H1 (cell line): Measurements from ENCODE around the gene SOX8. TPM values are rescaled to one million over a fixed set of nuclear protein-coding genes. Genes with fewer than 3 reads are reported as not detected.
A peak's percentile ranks its signal among the peaks of the same experiment; 100 is the strongest.

Experiments
- CTCF ChIA-PET: fragments of 300-600 bp; sonication (Branson Sonifier 250); formaldehyde crosslinking; loops from one replicate; lab custom pipeline; 2021; ENCODE audit not compliant: partially characterized antibody; lab: Charles Lee
- POLR2A ChIA-PET: fragments of 300-600 bp; sonication (Branson Sonifier 250); formaldehyde crosslinking; loops from one replicate; lab custom pipeline; 2021; ENCODE audit warnings: inconsistent platforms; ENCODE audit not compliant: partially characterized antibody; lab: Charles Lee
- DNase-seq, 2 experiments: peaks; one replicate each; pipeline versions ENCODE4 v3.0.0 to v3.0.0-alpha.2; 2010 to 2022; ENCODE audit warnings: low spot score in 2 of 2, low read depth in 1 of 2, mixed read lengths in 1 of 2
- FAIRE-seq: peaks from 2 replicates; lab custom pipeline; 2011; peaks lifted over from hg19 to GRCh38; lab: Jason Lieb, UNC
- H2AFZ ChIP-seq: 2 replicates; pipeline ENCODE4 v1.8.1; 2012; ENCODE audit warnings: low read length, inconsistent platforms
- H2AK5ac ChIP-seq: 2 replicates; pipeline ENCODE4 v1.6.1; 2013; ENCODE audit warnings: low read depth, low read length
- H2BK120ac ChIP-seq: replicated peaks from 2 replicates; pipeline ENCODE3; 2013; ENCODE audit warnings: low read depth, low read length, inconsistent platforms
- H2BK12ac ChIP-seq: 2 replicates; pipeline ENCODE4 v1.6.1; 2013; ENCODE audit warnings: low read depth, low read length
- H2BK15ac ChIP-seq: 2 replicates; pipeline ENCODE4 v1.6.1; 2013; ENCODE audit warnings: low read length
- H2BK20ac ChIP-seq: 2 replicates; pipeline ENCODE4 v1.6.1; 2013; ENCODE audit warnings: low read length
- H2BK5ac ChIP-seq: 2 replicates; pipeline ENCODE4 v1.6.1; 2013; ENCODE audit warnings: low read depth, low read length
- H3K14ac ChIP-seq: 2 replicates; pipeline ENCODE4 v1.6.1; 2013; ENCODE audit warnings: inconsistent platforms; ENCODE audit not compliant: insufficient read length
- H3K18ac ChIP-seq: 2 replicates; pipeline ENCODE4 v1.6.1; 2013; ENCODE audit warnings: low read length; ENCODE audit errors: extremely low read depth
- H3K23ac ChIP-seq: 2 replicates; pipeline ENCODE4 v1.6.1; 2013; ENCODE audit warnings: inconsistent platforms; ENCODE audit not compliant: insufficient read length
- H3K23me2 ChIP-seq: 2 replicates; pipeline ENCODE4 v1.6.1; 2013; ENCODE audit warnings: low read depth, low read length
- H3K27ac ChIP-seq: 2 replicates; pipeline ENCODE4 v1.6.1; 2011; ENCODE audit warnings: low read depth, low read length, inconsistent platforms
- H3K27me3 ChIP-seq, 4 experiments: replicated peaks in 1 of 4; 1 replicate in 1 of 4; 2 replicates in 3 of 4; pipeline versions ENCODE4 v1.6.1 to v1.8.1; 2011 to 2013; ENCODE audit warnings: low read length in 3 of 4, mild to moderate bottlenecking in 3 of 4, inconsistent platforms in 2 of 4, mixed read lengths in 2 of 4, moderate library complexity in 1 of 4; ENCODE audit not compliant: control insufficient read depth in 3 of 4, insufficient read depth in 3 of 4; ENCODE audit errors: extremely low read depth in 1 of 4
- H3K36me3 ChIP-seq, 4 experiments: 2 replicates each; pipeline versions ENCODE4 v1.6.1 to v1.8.1; 2011 to 2013; ENCODE audit warnings: mild to moderate bottlenecking in 4 of 4, low read length in 3 of 4, moderate library complexity in 2 of 4, control low read depth in 1 of 4, inconsistent platforms in 1 of 4; ENCODE audit not compliant: insufficient read depth in 4 of 4, control insufficient read depth in 2 of 4
- H3K4ac ChIP-seq: replicated peaks from 2 replicates; pipeline ENCODE3; 2013; ENCODE audit warnings: low read length, low read depth, mixed read lengths, inconsistent platforms; ENCODE audit not compliant: insufficient read length
- H3K4me1 ChIP-seq, 4 experiments: replicated peaks in 1 of 4; 1 replicate in 1 of 4; 2 replicates in 3 of 4; pipeline versions ENCODE4 v1.6.1 to v1.8.1; 2011 to 2013; ENCODE audit warnings: low read length in 3 of 4, inconsistent platforms in 2 of 4, mixed read lengths in 1 of 4; ENCODE audit not compliant: insufficient read depth in 4 of 4, control insufficient read depth in 3 of 4
- H3K4me2 ChIP-seq, 2 experiments: 2 replicates each; pipeline versions ENCODE4 v1.6.1 to v1.8.1; 2011 to 2013; ENCODE audit warnings: low read depth in 2 of 2, low read length in 2 of 2, control low read depth in 1 of 2, inconsistent platforms in 1 of 2, mild to moderate bottlenecking in 1 of 2; ENCODE audit not compliant: insufficient read depth in 1 of 2
- H3K4me3 ChIP-seq, 4 experiments: fragments of 200-600, 300-600 bp in 1 of 4; sonication (generic), shearing (Covaris generic), sonication (Bioruptor Twin) in 1 of 4; 2 replicates each; pipeline versions ENCODE4 v1.5.1 to v1.8.1; 2011 to 2016; ENCODE audit warnings: low read length in 4 of 4, low read depth in 3 of 4, control low read depth in 2 of 4, inconsistent platforms in 2 of 4, mild to moderate bottlenecking in 2 of 4, mixed read lengths in 1 of 4, moderate library complexity in 1 of 4; ENCODE audit not compliant: insufficient read depth in 2 of 4; ENCODE audit errors: extremely low read depth in 1 of 4
- H3K56ac ChIP-seq: replicated peaks from 2 replicates; pipeline ENCODE3; 2013; ENCODE audit warnings: low read depth, mild to moderate bottlenecking, mixed read lengths, low read length, inconsistent platforms; ENCODE audit not compliant: insufficient read length
- H3K79me1 ChIP-seq: 2 replicates; pipeline ENCODE4 v1.6.1; 2013; ENCODE audit warnings: low read depth, low read length, control low read depth
- H3K79me2 ChIP-seq, 2 experiments: 2 replicates each; pipeline versions ENCODE4 v1.6.1 to v1.8.1; 2012 to 2013; ENCODE audit warnings: low read length in 2 of 2, mild to moderate bottlenecking in 2 of 2, inconsistent platforms in 1 of 2; ENCODE audit not compliant: insufficient read depth in 2 of 2, control insufficient read depth in 1 of 2
- H3K9ac ChIP-seq, 4 experiments: replicated peaks in 1 of 4; 1 replicate in 1 of 4; 2 replicates in 3 of 4; pipeline versions ENCODE4 v1.6.1 to v1.8.1; 2011 to 2013; ENCODE audit warnings: low read depth in 3 of 4, low read length in 3 of 4, control low read depth in 2 of 4, mild to moderate bottlenecking in 2 of 4, moderate library complexity in 2 of 4, inconsistent platforms in 1 of 4; ENCODE audit errors: extremely low read depth in 1 of 4
- H3K9me3 ChIP-seq, 2 experiments: 2 replicates each; pipeline versions ENCODE4 v1.6.1 to v1.8.1; 2012 to 2013; ENCODE audit warnings: mild to moderate bottlenecking in 2 of 2, moderate library complexity in 2 of 2, control low read depth in 1 of 2, inconsistent platforms in 1 of 2, low read depth in 1 of 2, low read length in 1 of 2, mixed read lengths in 1 of 2; ENCODE audit not compliant: insufficient read depth in 2 of 2
- H4K20me1 ChIP-seq, 2 experiments: replicated peaks in 1 of 2; 2 replicates each; pipeline versions ENCODE3 to v1.8.1; 2011 to 2013; ENCODE audit warnings: inconsistent platforms in 2 of 2, low read length in 2 of 2, mild to moderate bottlenecking in 1 of 2; ENCODE audit not compliant: insufficient read depth in 2 of 2, control insufficient read depth in 1 of 2
- H4K5ac ChIP-seq: 2 replicates; pipeline ENCODE4 v1.6.1; 2013; ENCODE audit warnings: low read length, low read depth, mixed read lengths, inconsistent platforms; ENCODE audit not compliant: insufficient read length
- H4K8ac ChIP-seq: 2 replicates; pipeline ENCODE4 v1.8.0; 2013; ENCODE audit warnings: mild to moderate bottlenecking, moderate library complexity, low read length, inconsistent platforms; ENCODE audit not compliant: insufficient read depth; ENCODE audit errors: extremely low read depth
- H4K91ac ChIP-seq: replicated peaks from 2 replicates; pipeline ENCODE3; 2013; ENCODE audit warnings: low read length, mixed read lengths, inconsistent platforms; ENCODE audit not compliant: insufficient read length
- CTBP2 ChIP-seq: IDR thresholded peaks from 2 replicates; pipeline ENCODE4 v1.7.0; 2011; ENCODE audit warnings: borderline replicate concordance, mild to moderate bottlenecking, moderate library complexity, mixed read lengths, low read length; ENCODE audit not compliant: insufficient read depth, insufficient read length
- CTCF ChIP-seq, 3 experiments: IDR thresholded peaks; 1 replicate in 2 of 3; 2 replicates in 1 of 3; pipeline versions ENCODE4 v1.5.1 to v1.6.1; 2011; ENCODE audit warnings: low read length in 3 of 3, mild to moderate bottlenecking in 3 of 3, inconsistent platforms in 2 of 3, low read depth in 1 of 3, moderate library complexity in 1 of 3; ENCODE audit not compliant: insufficient read depth in 1 of 3; ENCODE audit errors: control extremely low read depth in 1 of 3
- SUZ12 ChIP-seq: fragments of 200-600 bp; sonication (generic); IDR thresholded peaks from 2 replicates; pipeline ENCODE4 v1.6.1; 2012; ENCODE audit warnings: mild to moderate bottlenecking, inconsistent platforms, low read length, moderate library complexity, mixed read lengths
- TBP ChIP-seq: IDR thresholded peaks from 2 replicates; pipeline ENCODE4 v1.6.1; 2011; ENCODE audit warnings: low read depth, low read length, improper control_type of control experiment
- WGBS, 2 experiments: shearing (Covaris generic) in 1 of 2; methylation state at CpG; one replicate each; pipeline versions ENCODE4 v1.1.6 to v1.1.7; 2013 to 2015; ENCODE audit warnings: low lambda C conversion rate in 2 of 2, mixed read lengths in 2 of 2, inconsistent platforms in 1 of 2, low coverage in 1 of 2, missing lambda C conversion rate in 1 of 2; ENCODE audit not compliant: insufficient replicate concordance in 2 of 2, insufficient coverage in 1 of 2, insufficient read length in 1 of 2; ENCODE audit errors: extremely low coverage in 1 of 2, missing lambda C conversion rate in 1 of 2; 5-methylcytosine and 5-hydroxymethylcytosine counted together
- polyA plus RNA-seq, 7 experiments: library from polyadenylated mRNA; depleted of rRNA in 3 of 7; stranded (reverse) in 5 of 7; unstranded in 2 of 7; fragments of >200 nt in 5 of 7; fragments of 200-250 nt in 2 of 7; gene quantifications; 1 replicate in 5 of 7; 2 replicates in 1 of 7; 4 replicates in 1 of 7; pipeline versions ENCODE4 v1.2.1 to v1.2.3, GENCODE V29; 2011 to 2013; ENCODE audit warnings: missing spikeins in 2 of 7, mixed read lengths in 2 of 7
- total RNA-seq: library from RNA; stranded (reverse); fragmentation: NEBNext Ultra II Directional; extraction: Animal tissue kit (Norgen Biotek cat#: 25700); gene quantifications from 2 replicates; pipeline ENCODE4 v1.2.1, GENCODE V29; 2021

The SOX8 gene
- total and polyA plus RNA-seq, 2 of the 8 experiments (the other 6 are each of a cell fraction or from before 2014, with no cell fraction given): 2.2 to 5.7 TPM

GRCh38 chr16:986411-986810, 4.8 kb downstream of the SOX8 start:
- H3K4me3 ChIP-seq: no peak overlapping the region

More at GRCh38 chr16:986411-986810, 4.8 kb downstream of the SOX8 start:
- Histone ChIP-seq H2BK15ac (no peak overlapping the region), H2BK20ac (no peak overlapping the region), H3K18ac (no peak overlapping the region), H2AK5ac (no peak overlapping the region), H3K27me3 (peaks cover 14 to 20% (median 17%) of the 10 kb centered on the region in 4 experiments; a peak in 6 of 7 replicates), H3K27ac (no peak overlapping the region), H4K5ac (no peak overlapping the region), H3K23me2 (no peaks in the 10 kb centered on the region; the same call in 1 of the 2 replicates), H4K91ac (no peak overlapping the region), H2BK120ac (no peak overlapping the region), H3K9ac (no peak overlapping the region), H3K56ac (no peak overlapping the region), H3K4ac (no peak overlapping the region), H4K8ac (peak overlapping the region; percentile 85; the same call in 1 of the 2 replicates), H3K9me3 (no peaks in the 10 kb centered on the region), H3K4me1 (peaks cover 0 to 9% (median 5%) of the 10 kb centered on the region in 4 experiments; a peak in 6 of 7 replicates), H2BK5ac (no peak overlapping the region), H2BK12ac (no peak overlapping the region), H2AFZ (no peak overlapping the region), H3K79me1 (peaks cover 2% of the 10 kb centered on the region; the same call in 1 of the 2 replicates), H3K23ac (no peak overlapping the region), H3K4me2 (no peak overlapping the region), H3K36me3 (peaks cover 0 to 6% (median 0%) of the 10 kb centered on the region in 4 experiments; a peak in 1 of 8 replicates), H3K79me2 (no peaks in the 10 kb centered on the region), H4K20me1 (peaks cover 3 to 4% of the 10 kb centered on the region in 2 experiments), H3K14ac (no peak overlapping the region)
- ChIA-PET CTCF (no interaction called here), POLR2A (no interaction called here)
- FAIRE-seq (no peak), DNase-seq (no peak)
- no peak for TF ChIP-seq CTCF (IDR thresholded peaks at IDR 0.05; ENCODE audit: control extremely low read depth in 1 of 3, insufficient read depth in 1 of 3, low read depth in 1 of 3, low read length in 3 of 3)
- no peak for TF ChIP-seq SUZ12
- no peak for TF ChIP-seq TBP
- no peak for TF ChIP-seq CTBP2
- 85% methylated on average over 8 of the region's 8 CpGs; no CpG with 5 or more reads in 1 of the 2 experiments for WGBS, 2 experiments
